K562 (cell line): ENCODE results near the gene VPS18. TPM values are rescaled to one million over a fixed set of nuclear protein-coding genes. Genes with fewer than 3 reads are reported as not detected.

ENCODE experiments used
- CTCF ChIP-seq, 3 experiments: IDR thresholded peaks in 2 of 3; conservative IDR thresholded peaks in 1 of 3; 2 replicates each; pipeline ENCODE4 v1.5.1; 2011 to 2012; ENCODE audit warnings: low read length in 3 of 3, mild to moderate bottlenecking in 3 of 3, control low read depth in 2 of 3, improper control_type of control experiment in 1 of 3, inconsistent platforms in 1 of 3, low read depth in 1 of 3, mixed read lengths in 1 of 3, moderate library complexity in 1 of 3; ENCODE audit not compliant: insufficient read depth in 2 of 3
- ZNF407 ChIP-seq: fragments of 450-650 bp; IDR thresholded peaks from 2 replicates; pipeline ENCODE4 v1.6.1; 2016; ENCODE audit warnings: low read depth
- polyA plus RNA-seq, 8 experiments: library from polyadenylated mRNA; depleted of rRNA in 4 of 8; stranded (reverse) in 5 of 8; unstranded in 3 of 8; fragments of >200 nt; fragmentation: Nextera tagmentation in 2 of 8; fragmentation: Illumina TruSeq in 1 of 8; extraction: Ambion mirVana in 2 of 8; extraction: Trizol in 1 of 8; gene quantifications; 2 replicates each; pipeline versions ENCODE4 v1.2.1 to v1.2.3, GENCODE V29; 2011 to 2014; ENCODE audit warnings: inconsistent platforms in 1 of 8, missing spikeins in 1 of 8
- total RNA-seq, 7 experiments: library from RNA; depleted of rRNA in 6 of 7; stranded (reverse); fragments of >200 nt in 6 of 7; fragmentation: Illumina TruSeq in 2 of 7; extraction: Trizol in 2 of 7; gene quantifications; 2 replicates each; pipeline versions ENCODE4 v1.2.1 to v1.2.3, GENCODE V29; 2011 to 2021; ENCODE audit warnings: low replicate concordance in 1 of 7

The VPS18 gene
- total and polyA plus RNA-seq, 9 of the 15 experiments (the other 6 are each of a cell fraction or from before 2014, with no cell fraction given), result 0.73 to 19.9 (median 8.5) TPM

GRCh38 chr15:40922608-40923005, 28.4 kb downstream of the VPS18 start (continued):
- no peak for TF ChIP-seq ZNF407
- no peak for TF ChIP-seq CTCF (IDR thresholded peaks at IDR 0.05 in 2 of 3, conservative IDR thresholded peaks at IDR 0.05 in 1 of 3; ENCODE audit: insufficient read depth in 2 of 3, low read depth in 1 of 3, low read length in 3 of 3)
- TF ChIP-seq, all 486 proteins: peak for 0
